Activated naive CD8-positive, alpha-beta T cell treated with anti-CD3 and anti-CD28 coated beads, Interleukin-2, amount 50 U/mL, for 16 hours (primary cell): ENCODE data around the gene NCAN.

ENCODE experiments used
- DNase-seq: peaks from one replicate; pipeline ENCODE4 v3.0.0-alpha.2; 2020; ENCODE audit warnings: low read depth, low spot score

The NCAN gene

GRCh38 chr19:19259741-19260140 is 48.0 kb downstream of the NCAN start:
- no peak for DNase-seq

GRCh38 chr19:19260417-19261214 is 48.9 kb downstream of the NCAN start:
- DNase-seq = no peak

GRCh38 chr19:19261350-19262189 is 49.8 kb downstream of the NCAN start:
- DNase-seq = no peak

GRCh38 chr19:19262190-19263057 is 50.7 kb downstream of the NCAN start:
- DNase-seq = no peak

GRCh38 chr19:19263886-19264487 is 52.2 kb downstream of the NCAN start:
- DNase-seq = no peak

- DNase-seq = no peak
These were observed 55.5 kb downstream of the NCAN start for GRCh38 chr19:19267305-19267704.

GRCh38 chr19:19268453-19269385 is 57.0 kb downstream of the NCAN start:
- no peak for DNase-seq

GRCh38 chr19:19269952-19270694 is 58.4 kb downstream of the NCAN start:
- DNase-seq = no peak

- no peak for DNase-seq
These were observed 59.2 kb downstream of the NCAN start for GRCh38 chr19:19270749-19271571.

- no peak for DNase-seq
These were observed 60.3 kb downstream of the NCAN start for GRCh38 chr19:19271828-19272599.

GRCh38 chr19:19274146-19274545 is 62.4 kb downstream of the NCAN start:
- no peak for DNase-seq

- DNase-seq = no peak
These were observed 63.2 kb downstream of the NCAN start for GRCh38 chr19:19274716-19275565.

GRCh38 chr19:19276386-19276785 is 64.6 kb downstream of the NCAN start:
- DNase-seq = no peak

- no peak for DNase-seq
These were observed 65.1 kb downstream of the NCAN start for GRCh38 chr19:19276851-19277250.

GRCh38 chr19:19278315-19278714 is 66.6 kb downstream of the NCAN start:
- no peak for DNase-seq

GRCh38 chr19:19279062-19279612 is 67.4 kb downstream of the NCAN start:
- DNase-seq = no peak

GRCh38 chr19:19279853-19280252 is 68.1 kb downstream of the NCAN start:
- DNase-seq = no peak
